SK-N-MC (cell line): Measurements from ENCODE around the gene HYCC1.

ENCODE experiments used
- EZH2 ChIP-seq: fragments of 200-600 bp; sonication (generic); IDR thresholded peaks from one replicate; pipeline ENCODE4 v1.6.1; 2017; ENCODE audit warnings: antibody characterized with exemption
- FOXP2 ChIP-seq: optimal IDR thresholded peaks from 2 replicates; pipeline ENCODE3; 2011; ENCODE audit warnings: mild to moderate bottlenecking, moderate library complexity; ENCODE audit not compliant: insufficient read depth; ENCODE audit errors: extremely low read length, control extremely low read depth
- POLR2AphosphoS5 ChIP-seq: IDR thresholded peaks from 2 replicates; pipeline ENCODE4 v1.6.1; 2012; ENCODE audit warnings: mild to moderate bottlenecking, low read depth, low read length, borderline replicate concordance

DNA sequence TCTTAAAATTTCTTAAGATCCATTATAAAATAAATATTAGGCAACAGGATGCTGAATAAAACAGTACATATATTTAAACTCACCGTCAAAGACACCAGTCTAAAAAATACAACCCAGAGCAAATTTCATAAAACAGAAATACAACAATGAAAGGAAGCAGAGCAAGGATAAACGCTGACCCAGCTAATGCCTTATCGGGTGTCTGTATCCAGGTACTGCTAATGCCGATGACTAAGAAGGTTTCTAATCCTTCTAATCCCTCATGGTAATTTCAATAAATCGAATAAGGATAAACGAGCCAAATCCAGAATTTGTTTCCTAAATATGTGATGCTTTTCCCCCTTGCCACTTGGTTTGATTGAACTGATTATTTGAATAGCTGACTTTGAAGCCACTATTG, 1.7 kb downstream of the HYCC1 start:
- TF ChIP-seq POLR2AphosphoS5 (no peak), EZH2 (no peak), FOXP2 (no peak)
